GM19035 (cell line): Measurements from ENCODE around the gene NLRP7.
"Not testable (repeated sequence)": the region's sequence is repeated elsewhere in the genome, so short reads cannot be mapped to it uniquely, and the experiment has no call there.

Source experiments
- ATAC-seq: cut with Tn5 transposase; IDR thresholded peaks from one replicate; pipeline ENCODE4 v1.9.1; 2021; ENCODE audit not compliant: unreplicated experiment

NLRP7 gene

GRCh38 chr19:54919646-54920563, 27.4 kb downstream of the NLRP7 start:
- not testable (repeated sequence) for ATAC-seq

DNA sequence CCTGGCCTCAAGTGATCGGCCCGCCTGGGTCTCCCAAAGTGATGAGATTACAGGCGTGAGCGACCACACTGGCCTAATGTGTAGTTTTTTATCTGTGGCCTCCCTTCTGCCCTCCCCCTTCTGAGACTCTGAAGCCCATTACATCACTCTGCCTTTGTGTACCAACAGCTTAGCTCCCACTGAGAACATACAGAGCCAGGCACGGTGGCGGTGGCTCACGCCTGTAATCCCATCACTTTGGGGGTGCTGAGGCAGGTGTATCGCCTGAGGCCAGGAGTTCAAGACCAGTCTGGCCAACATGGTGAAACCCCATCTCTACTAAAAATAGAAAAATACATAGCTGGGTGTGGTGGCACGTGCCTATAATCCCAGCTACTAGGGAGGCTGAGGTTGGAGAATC, 28.8 kb downstream of the NLRP7 start:
- no peak for ATAC-seq

DNA sequence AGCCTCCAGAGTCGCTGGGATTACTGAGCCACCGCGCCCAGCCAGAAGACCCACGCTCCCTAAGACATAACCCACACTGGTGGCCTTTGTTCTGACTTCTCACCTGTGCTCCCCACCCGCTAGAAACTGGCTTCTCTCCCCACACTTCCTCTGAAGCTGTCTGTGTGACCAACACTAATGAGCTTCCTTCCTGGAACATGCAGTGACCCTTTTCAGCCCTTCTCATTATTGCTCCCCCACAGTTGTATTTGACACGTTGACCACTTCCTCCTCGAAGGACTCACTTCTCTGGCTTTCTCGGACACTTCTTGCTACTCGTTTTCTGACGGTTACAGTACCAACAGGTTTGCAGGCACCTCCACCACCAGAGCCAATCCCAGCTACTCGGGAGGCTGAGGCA, 30.5 kb downstream of the NLRP7 start:
- no peak for ATAC-seq

- not testable (repeated sequence) for ATAC-seq
These were observed 39.4 kb downstream of the NLRP7 start for GRCh38 chr19:54907899-54908298.

GRCh38 chr19:54906819-54907218, 40.5 kb downstream of the NLRP7 start:
- no peak for ATAC-seq

DNA sequence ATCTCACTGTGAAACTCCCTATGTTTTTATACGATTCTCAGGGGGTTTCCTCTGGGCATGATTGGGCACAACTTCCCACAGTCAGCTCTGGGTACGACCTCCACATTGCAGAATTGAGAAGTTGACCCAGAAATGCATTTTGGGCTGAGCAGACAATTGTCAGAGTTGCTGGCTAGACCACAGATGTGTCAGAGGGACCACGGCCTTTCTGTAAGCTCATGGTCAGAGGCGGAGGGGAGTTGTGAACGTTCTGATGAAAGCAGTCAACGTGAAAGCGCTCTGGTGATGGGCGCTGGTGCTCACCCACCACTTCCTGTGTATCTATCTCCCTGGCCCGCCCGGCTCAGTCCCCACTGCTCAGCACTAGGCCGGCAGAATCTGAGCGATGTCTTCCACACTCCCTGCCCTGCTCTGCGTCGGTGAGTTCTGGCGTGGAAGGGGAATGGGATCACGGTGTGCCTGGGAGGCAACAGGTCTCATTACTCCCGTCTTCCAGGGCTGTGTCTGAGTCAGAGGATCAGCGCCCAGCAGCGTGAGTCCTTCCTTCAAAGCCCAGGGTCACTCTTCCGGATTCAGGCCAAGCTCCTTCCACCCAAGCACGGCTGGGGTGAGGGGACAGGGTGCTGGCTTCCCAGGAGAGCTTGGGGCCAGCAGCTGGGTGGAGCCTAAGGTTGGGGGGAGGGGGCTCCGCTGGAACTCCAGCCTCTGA, 41.4 kb downstream of the NLRP7 start, which contains the start of gene NCR1:
Gene NCR1, plus strand, starts transcription at position 346 of the 709 bp plus-strand sequence. Its CDS starts 40 bp downstream, at position 386.
- ATAC-seq: no peak

GRCh38 chr19:54905421-54905802, 41.9 kb downstream of the NLRP7 start:
- no peak for ATAC-seq

DNA sequence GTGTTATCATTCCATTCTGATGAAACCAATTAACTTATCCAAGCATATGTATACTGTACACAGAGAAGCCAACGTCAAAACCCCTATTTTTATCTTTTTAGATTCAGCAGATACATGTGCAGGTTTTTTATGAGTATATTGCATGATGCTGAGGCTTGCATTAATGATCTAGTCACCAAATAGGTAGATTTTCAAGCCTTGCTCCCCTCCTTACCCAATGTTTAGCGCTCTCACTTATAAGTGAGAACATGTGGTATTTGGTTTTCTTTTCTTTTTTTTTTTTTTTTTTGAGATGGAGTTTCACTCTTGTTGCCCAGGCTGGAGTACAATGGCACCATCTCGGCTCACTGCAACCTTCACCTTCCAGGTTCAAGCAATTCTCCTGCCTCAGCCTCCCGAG, 43.1 kb downstream of the NLRP7 start:
- not testable (repeated sequence) for ATAC-seq

DNA sequence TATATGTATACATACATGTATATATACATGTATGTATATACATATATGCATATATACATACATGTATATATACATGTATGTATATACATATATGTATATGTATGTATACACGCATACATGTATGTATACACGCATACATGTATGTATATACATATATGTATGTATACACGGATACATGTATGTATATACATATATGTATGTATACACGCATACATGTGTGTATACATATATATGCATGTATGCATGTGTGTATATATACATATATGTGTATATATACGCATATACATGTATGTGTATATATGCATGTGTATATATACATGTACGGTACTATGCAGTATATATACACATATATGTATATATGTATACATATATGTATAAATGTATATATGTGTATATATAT, 44.0 kb downstream of the NLRP7 start:
- ATAC-seq: no peak

- ATAC-seq: no peak
These were observed 45.3 kb downstream of the NLRP7 start for GRCh38 chr19:54902061-54902460.

DNA sequence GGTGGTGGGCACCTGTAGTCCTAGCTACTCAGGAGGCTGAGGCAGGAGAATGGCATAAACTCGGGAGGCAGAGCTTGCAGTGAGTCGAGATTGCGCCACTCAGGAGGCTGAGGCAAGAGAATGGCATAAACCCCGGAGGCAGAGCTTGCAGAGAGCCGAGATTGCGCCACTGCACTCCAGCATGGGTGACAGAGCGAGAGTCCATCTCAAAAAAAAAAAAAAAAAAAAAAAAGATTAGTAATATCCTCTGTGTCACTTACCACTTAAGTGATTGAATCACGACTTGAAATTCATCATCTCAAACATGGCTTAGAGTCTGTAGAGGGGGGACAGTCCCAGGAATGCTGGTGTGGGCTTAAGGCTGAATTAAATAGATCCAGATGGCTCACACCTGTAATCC, 46.2 kb downstream of the NLRP7 start:
- not testable (repeated sequence) for ATAC-seq

DNA sequence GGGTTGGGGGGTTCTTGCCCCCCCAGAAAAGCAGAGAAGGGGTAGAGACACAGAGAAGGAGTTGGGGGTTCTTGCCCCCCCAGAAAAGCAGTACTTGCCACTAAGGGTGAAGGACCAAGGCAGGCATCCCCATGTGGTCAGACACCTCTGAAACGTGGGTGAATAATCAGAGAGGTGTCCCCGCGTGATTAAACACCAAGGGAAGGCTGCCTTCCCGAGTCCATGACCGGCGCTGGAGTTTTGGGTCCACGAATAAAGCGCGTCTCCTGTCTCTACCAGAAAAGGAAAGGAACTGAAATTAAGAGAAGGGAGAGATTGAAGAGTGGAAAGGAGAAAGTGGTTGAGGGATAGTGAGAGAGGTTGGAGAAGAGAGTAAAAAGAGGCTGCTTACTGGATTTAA, 47.7 kb downstream of the NLRP7 start:
- not testable (repeated sequence) for ATAC-seq

GRCh38 chr19:54898685-54899084, 48.6 kb downstream of the NLRP7 start:
- ATAC-seq: not testable (repeated sequence)

GRCh38 chr19:54896036-54896435, 51.3 kb downstream of the NLRP7 start:
- no peak for ATAC-seq

DNA sequence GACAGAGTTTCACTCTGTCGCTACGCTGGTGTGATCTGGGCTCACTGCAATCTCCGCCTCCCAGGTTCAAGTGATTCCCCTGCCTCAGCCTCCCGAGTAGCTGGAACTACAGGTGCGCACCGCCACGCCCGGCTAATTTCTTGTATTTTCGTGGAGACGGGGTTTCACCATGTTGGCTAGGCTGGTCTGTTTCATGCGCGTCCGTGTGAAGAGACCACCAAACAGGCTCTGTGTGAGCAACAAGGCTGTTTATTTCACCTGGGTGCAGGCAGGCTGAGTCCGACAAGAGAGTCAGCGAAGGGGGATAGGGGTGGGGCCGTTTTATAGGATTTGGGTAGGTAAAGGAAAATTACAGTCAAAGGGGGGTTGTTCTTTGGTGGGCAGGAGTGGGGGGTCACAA, 53.2 kb downstream of the NLRP7 start:
- not testable (repeated sequence) for ATAC-seq

GRCh38 chr19:54893406-54893805, 53.9 kb downstream of the NLRP7 start:
- no peak for ATAC-seq

DNA sequence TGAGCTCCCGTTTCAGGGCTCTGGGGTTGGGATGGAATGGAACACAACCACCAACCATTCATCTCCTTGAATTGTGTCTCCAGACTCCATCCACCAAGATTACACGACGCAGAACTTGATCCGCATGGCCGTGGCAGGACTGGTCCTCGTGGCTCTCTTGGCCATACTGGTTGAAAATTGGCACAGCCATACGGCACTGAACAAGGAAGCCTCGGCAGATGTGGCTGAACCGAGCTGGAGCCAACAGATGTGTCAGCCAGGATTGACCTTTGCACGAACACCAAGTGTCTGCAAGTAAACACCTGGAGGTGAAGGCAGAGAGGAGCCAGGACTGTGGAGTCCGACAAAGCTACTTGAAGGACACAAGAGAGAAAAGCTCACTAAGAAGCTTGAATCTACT, 57.8 kb downstream of the NLRP7 start:
- ATAC-seq: no peak

- no peak for ATAC-seq
These were observed 59.1 kb downstream of the NLRP7 start for GRCh38 chr19:54888239-54888638.

DNA sequence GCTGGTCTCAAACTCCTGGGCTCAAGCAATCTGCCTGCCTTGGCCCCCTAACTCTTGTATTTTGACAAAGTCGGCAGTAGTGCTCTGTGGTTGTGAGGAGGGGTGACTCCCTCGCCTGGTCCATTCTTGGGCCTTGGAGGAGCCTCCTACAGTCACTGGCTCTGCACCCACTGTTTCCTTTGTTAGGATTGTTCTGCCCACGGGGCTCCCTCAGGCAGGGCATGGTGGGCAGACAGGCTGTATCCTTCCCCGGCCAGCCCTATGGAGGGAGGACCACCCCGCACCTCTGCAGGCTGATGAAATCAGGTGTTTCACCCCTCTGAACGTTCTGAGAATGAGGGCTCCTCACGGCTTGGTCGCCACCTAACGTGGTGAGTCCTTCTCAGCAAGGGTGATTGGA, 64.1 kb downstream of the NLRP7 start:
- no peak for ATAC-seq

GRCh38 chr19:54882758-54883157, 64.6 kb downstream of the NLRP7 start:
- ATAC-seq: no peak

DNA sequence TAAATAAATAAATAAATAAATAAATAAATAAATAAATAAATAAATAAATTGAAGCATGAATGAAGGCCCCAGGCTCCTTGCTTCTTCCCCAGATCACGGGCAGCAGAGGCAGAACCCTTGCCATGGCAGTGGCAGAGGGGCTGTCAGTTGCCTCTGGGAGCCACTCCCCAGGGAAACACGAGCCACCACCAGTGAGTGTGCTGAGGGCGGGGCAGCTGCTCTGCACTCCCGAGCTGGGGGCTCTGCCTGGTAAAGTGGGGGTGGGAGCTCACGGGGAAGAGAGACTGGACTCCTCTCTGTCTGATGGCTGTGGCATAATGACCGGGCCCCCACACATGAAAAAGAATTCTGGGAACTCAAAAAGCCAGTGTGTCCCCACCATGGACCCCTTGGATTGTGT, 65.4 kb downstream of the NLRP7 start:
- ATAC-seq: no peak

GRCh38 chr19:54877471-54877870, 69.9 kb downstream of the NLRP7 start:
- ATAC-seq: no peak
